ENCODE measurements around the gene SHOC2.

GRCh38 chr10:110887560-110887959 is 31.8 kb upstream of the SHOC2 start:
- TF ChIP-seq SUZ12 (IDR thresholded peaks at IDR 0.05; ENCODE audit: extremely low read depth, insufficient read depth, insufficient read length), result no peak
- TF ChIP-seq YY1 (IDR thresholded peaks at IDR 0.05; ENCODE audit: insufficient read depth, insufficient read length), result no peak
